HG03432 (cell line): ENCODE measurements around the gene TMEM176A.

ENCODE experiments used
- ATAC-seq: cut with Tn5 transposase; IDR thresholded peaks from one replicate; pipeline ENCODE4 v1.9.1; 2021; ENCODE audit warnings: mild to moderate bottlenecking, moderate library complexity; ENCODE audit not compliant: unreplicated experiment

The TMEM176A gene

DNA sequence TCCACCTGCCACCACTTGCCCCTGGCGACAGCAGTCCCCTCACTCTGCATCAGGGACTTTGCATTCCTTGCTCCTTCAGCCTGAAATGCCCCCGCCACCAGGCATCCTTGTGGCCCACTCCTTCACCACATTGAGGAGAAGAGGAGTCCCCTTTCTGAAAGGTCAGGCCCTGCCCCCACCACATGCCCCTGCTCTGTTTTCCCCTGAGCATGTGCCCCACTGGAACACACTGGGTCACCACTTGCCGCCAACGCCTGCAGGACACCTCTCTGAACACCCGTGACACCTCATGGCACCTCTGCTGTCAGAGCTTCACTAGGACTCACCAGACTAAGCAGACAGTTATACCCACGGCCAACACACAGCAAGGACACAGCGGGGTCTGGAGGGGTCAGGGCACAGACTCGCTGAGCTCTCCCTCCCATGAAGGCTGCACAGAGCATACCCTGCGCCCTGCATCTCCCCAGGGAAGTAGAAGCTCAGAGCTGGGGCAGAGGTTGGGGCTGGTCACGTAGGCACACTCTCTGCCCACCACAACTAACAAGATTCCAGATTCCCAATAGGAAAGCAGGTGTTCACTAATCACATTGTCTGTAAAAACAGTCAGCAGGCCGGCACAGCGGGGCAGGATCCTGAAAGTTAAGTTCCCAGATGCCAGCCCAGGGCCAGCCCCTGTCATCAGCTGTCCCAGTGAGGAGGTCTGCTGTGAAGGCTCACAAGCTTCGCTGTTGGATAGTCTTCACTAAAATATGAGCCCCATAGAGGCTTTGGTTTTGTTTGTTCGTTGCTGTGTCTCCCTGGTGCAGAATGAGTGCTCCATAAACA lies 45.9 kb downstream of the TMEM176A start:
- no peak for ATAC-seq

DNA sequence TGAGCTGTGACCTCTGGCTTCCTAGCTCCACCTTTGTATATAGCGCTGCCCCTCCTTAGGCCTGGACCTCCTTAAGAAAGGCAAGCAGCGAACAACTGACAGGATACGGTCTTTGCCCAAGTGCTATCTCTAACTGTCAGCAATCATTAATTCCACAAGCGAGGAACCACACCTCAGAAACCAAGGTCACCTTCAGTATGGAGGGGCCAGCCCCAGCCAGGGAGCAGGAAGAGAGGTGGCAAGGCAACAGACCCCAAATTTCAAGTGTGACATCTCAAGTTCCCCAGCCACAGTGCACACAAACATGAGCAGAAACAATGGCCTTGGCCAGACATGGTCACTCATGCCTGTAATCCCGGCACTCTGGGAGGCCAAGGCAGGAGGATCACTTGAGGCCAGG lies 47.0 kb downstream of the TMEM176A start:
- ATAC-seq: no peak

DNA sequence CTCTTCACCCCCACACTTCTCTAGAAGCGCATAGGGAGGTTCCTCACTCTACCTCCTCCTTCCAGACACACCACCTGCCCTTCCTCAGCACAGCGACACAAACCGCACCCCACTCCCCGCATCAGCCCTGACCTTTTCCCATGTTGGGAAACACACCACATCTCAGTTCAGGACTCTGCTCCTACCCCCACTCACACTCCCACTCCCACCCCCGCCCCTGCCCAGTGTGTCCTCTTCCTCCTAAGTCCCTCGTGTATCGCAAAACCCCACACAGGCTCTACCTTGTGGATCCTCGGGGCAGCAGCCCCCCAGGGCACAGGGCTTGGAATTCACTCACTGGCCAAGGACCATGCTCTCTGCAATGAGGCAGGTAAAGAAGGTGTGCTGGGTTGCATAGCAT lies 47.5 kb downstream of the TMEM176A start:
- ATAC-seq: no peak

DNA sequence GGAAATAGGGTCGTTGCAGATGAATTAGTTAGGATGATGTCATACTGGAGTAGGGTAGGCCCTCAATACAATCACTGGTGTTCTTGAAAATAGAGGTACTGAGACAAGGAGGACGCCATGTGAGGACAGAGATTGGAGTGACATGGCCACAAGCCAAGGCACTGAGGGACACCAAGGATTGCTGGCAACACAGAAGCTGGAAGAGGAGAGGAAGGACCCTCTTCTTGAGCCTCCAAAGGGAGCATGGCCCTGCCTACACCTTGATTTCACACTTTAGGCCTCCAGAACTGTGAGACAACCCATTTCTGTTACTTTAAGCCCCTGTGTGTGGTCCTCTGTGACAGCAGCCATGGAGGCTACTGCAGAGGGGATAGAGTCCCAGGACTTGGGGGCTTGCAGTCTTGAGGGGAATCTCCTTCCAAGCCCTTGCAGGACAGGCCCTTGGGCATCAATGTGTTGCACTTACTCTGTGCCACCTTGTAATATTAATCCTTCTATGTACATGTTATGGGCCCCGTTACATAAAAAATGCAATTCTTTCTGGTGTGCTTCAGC lies 48.1 kb downstream of the TMEM176A start:
- no peak for ATAC-seq

DNA sequence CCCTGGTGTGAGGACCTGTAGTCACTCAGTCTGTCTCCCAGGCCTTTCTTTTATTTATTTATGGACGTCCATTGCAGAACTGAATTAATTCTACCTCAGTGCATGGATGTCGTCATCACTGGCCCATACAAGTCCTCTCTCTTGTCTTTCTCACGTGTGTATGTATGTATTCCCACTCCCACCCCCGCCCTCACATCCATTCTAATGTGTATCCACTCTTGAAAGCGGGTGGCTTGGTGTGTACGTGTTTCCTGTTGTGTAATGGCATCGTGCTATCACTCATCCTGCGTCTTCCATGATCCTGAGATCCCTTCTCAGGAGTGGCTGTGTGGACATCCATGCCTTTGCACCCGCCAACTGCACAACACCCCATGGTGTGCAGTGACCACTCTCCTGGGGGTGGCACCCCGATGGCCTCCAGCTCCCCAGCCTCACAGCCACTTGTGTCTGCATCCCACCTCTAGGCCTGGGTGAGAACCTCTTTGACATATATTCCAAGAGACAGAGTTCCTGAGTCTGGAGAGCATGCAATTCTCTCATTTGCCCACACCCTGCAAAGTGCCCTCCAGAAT lies 48.7 kb downstream of the TMEM176A start:
- ATAC-seq: no peak

DNA sequence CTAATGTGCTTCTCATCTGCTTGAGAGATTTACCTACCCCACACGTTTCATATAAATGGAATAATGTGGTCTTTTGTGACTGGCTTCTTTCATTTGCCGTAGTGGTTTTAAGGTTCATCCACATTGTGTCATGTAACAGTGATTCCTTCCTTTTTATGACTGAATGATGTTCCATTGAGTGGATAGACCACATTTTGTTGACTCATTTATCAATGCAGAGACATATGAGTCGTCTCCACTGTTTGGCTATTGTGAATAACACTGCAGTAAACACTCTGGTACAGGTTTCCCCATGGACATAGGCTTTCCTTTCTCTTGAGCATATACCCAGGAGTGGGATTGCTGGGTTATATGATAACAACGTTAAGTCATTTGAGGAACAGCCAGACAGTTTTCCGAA lies 49.7 kb downstream of the TMEM176A start:
- no peak for ATAC-seq

DNA sequence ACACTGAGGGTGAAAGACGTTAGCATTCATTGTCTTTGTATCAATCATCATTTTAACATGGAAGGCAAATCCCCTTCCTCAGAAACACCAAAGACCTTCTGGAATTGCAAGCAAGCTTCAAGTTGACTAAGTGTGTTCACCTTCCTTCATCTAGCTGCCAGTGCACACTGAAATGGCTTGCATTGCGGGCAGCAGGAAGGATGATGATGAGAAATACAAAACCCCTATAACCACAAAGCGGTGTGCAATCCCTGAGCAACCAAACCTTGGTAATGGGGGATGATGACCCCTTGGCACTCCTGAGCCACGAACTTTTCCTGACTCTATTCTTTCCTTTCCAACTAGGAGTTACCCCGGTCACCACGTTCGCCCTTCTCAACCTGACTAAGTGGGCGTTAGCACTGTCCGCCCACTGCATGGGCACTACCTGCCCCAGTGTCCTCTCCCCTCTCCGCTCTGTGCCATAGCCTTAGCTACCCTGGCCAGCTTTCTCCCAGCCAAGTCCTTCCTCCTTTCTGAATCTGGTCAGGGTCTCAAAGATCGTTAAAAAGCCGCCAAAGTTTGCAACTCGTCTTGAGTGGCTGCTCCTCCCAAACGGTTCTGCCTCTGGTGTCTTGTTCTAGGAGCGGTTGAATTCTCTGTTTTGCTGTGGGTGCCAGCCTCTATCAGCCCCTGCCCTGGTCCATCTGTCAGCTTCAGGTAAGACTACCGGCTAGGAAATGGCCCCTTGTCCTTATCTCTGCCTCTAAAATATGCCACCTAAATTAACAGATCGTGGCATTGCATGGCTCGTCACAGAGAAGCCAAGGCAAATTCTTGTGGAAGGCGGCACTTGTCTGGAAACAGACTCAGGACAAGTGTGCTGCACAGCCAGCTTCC lies 51.2 kb downstream of the TMEM176A start:
- ATAC-seq: no peak

DNA sequence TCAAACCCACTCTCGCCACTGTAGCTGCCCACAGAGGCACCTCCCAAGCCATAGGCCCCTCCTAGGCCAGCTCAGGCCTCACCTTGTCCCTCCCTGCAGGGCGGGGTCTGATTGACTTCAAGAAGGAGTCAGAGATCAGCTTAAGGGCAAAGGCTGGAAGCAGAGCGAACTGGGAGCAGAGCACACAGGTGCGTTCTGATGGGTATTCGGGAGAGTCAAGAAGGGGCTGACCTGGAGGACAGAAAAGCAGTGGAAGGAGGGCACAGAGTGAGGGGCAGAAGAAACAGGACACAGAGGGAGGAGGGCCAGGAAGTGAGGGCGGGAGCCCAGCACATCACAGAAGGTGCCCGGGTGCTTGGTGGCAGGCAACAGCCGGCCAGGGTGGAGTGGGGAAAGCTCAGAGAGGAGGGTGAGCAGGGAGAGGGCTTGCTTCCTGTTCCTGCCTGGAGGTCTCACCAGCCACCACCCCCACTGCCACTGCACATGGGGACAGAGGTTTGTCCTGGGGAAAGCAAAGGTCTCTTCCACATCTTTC lies 51.9 kb downstream of the TMEM176A start, which contains the start of gene AOC1:
TSS of gene AOC1 (plus strand) at position 147 of the 535 bp plus-strand sequence. CDS start 3,954 bp downstream, outside the sequence.
- no peak for ATAC-seq

DNA sequence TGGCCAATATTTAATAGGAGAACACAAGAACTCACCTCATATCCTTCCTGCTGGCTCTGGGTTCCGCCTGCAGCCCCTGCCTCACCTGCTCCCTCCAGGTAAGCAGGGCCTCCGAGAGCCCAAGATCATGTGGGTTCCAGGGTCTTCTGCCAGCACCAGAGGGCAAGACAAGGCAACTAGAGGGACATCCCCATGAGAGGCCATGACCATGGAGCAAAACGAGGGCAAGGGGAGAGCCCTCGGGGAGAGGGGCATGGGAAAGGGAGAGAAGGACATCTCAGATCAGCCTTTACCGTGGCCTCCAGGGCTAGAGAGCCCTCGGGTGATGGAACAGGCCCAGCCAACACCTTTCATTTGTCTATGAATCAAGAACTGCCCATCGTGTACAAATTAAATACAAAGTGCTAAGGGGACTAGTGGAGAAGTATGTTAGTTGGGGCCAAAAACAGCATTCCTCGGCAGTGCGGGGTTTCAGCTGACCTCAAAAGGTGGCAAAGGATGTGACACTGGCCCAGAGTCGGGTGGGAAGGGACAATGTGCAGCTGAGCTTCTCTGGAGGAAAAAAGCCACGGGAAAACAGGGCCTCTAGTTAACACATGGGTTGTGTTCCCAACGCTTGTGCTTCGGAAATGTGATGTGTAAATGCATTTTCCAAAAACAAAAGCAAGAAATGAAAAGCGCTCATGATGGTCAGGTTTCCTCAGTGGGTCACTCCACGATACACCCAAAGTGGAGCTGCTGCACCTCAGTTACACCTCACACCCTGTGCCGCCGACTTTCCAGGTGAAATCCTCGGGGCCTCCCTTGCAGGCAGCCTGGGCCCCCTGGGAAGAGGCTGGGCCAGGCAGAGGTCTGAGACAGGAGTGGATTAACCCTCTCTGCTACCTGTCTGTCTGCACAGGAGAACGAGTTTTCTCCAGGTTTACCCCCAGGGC lies 53.8 kb downstream of the TMEM176A start:
- no peak for ATAC-seq
